GM19452 (cell line): ENCODE data around the gene RAB22A.

Experiments
- ATAC-seq: cut with Tn5 transposase; IDR thresholded peaks from one replicate; pipeline ENCODE4 v1.9.1; 2021; ENCODE audit not compliant: unreplicated experiment

Gene RAB22A

DNA sequence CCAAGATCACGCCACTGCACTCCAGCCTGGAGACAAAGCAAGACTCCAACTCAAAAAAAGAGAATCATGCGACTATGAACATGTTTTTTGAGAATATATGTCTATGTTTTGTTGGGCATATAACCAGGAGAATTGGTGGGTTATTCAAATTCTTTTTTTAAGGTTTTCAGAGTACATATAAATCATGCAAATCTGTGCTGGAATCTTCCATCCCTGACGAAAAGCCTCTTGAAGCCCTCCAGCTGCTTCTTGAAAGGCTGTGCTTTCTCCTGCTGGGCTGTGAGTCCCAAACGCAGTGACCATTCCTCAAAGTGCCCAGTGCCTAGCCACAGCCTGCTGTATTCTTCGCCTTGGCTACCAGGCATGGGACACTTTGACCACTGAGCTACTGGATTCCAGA lies 9.2 kb upstream of the RAB22A start:
- no peak for ATAC-seq

DNA sequence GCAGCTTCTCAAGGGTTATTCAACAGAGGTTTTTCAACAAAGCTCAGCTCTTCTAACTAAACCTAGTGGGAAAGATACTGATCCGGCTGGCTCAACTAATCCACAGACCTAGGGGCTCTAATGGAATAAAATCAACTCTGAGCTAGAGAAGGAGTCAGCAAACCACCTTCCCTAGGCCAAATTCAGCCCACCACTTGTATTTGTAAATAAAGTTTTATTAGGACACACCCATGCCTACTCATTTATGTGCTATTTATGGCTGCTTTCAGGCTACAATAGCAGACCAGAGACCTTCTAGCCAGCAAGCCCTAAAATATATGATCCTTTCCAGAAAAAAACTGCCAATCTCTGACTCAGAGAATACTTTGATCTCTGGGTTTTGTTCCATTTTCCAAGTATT lies 6.0 kb upstream of the RAB22A start:
- no peak for ATAC-seq

DNA sequence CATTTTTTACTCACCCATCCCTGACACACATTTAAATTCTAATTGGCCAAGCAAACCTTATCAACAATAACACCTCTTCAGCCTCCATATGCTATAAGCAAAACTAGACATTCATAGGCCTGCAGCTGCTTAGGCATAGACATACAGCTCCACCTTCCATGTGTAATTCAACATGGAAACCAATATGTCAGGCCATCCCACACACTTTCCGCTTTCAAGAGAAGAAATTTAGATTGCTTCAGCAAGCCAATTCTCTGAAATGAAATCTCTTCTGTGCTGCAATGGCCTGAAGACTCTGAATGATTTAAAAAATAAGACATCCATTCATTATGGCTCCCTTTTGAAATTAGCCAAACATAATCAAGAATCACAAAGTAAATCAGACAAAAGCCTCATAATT lies 4.5 kb upstream of the RAB22A start:
- ATAC-seq = no peak

DNA sequence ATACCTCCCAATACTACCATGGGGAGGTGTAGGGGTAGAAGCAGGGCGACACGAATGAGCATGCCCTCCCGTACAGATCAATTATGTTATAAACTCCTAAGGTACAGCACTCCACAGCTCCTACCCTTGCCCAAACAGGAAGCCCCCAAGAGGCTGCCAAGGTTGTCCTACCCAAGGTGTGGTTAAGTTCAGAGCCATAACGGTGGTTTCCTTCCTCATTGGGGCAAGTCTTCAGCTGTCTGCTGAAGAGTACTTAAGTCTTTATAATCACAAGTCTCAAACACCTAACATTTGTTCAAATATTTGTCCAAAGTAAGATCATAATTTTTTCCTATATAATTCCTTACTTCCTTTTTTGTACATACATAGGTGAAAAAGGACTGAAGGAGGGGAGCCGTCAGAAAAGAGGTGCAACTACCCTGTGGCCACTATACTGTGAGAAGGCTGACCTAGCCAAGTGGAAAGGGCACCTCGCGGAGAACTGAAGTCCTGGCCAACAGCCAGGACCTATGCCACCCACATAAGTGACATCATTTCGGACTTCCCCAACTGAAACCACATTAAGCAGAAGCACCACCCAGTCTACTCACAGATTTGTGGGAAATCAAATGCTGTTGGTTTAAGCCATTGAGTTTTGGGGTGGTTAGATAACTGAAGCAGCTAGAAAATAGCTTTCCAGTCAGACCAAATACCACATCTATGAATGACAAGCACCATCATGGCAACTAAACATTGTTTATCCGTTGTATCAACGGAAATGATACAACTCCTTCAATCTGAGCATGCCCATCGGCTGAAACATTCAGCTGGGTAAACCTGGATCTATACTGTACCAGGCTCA lies 2.9 kb upstream of the RAB22A start:
- peak; percentile 35 for ATAC-seq

DNA sequence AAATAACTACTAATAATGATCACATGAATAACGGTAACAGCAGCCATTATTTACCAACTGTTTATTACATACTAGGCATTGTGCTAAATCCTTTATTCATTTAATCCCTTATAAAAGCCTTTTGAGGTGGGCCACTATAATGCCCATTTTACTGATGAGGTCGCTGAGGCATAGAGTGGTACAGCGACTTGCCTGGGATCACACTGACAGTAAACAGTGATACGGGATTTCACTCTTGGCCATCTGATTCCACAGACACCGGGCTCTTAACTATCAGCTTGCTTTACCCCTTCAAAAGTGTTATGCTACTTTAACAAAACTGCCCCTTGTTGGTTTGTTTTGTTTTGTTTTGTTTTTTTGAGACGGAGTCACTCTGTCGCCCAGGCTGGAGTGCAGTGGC lies 2.2 kb upstream of the RAB22A start:
- no peak for ATAC-seq

- no peak for ATAC-seq
Observed at GRCh38 chr20:58308290-58308679, 1.2 kb upstream of the RAB22A start.

DNA sequence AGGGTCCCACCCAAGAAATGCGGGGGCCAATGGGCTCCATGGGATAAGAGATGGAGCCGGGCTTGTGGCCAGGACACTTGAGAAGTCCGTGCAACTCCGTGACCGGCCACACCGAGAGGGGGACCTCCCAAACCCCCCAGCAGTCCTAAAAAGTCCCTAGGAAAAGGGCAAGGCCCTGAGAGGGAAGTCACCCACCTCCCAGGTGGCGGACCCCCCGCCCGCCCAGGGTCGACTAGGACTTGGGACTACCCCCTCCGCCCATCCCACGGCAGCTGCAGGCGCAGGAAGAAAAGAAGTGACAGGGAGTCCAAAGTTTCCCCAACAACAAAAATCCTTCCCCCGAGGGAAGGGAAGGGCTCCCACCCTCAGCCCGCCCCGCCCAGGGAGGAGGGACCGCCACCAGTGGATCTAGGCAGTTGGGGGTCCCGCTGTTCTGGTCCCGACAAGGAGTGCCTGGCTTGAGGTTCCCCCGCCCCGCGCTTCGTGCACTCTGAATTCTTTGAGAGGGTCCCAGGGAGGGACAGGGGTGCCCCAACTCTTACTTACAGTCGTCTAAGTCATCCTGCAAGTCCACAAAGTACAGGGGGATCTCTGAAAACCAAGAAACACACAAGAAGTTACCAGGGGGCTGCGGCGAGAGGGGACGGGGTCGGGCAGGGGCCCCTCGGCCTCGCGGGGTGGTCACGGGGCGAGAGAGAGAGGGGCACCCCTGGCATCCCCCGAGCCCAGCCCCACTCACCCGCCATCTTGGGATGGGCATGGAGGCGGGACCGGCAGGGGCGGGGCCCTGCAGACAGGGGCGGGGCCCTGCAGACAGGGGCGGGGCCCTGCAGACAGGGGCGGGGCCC lies 611 bp upstream of the RAB22A start:
- peak; percentile 49 for ATAC-seq

DNA sequence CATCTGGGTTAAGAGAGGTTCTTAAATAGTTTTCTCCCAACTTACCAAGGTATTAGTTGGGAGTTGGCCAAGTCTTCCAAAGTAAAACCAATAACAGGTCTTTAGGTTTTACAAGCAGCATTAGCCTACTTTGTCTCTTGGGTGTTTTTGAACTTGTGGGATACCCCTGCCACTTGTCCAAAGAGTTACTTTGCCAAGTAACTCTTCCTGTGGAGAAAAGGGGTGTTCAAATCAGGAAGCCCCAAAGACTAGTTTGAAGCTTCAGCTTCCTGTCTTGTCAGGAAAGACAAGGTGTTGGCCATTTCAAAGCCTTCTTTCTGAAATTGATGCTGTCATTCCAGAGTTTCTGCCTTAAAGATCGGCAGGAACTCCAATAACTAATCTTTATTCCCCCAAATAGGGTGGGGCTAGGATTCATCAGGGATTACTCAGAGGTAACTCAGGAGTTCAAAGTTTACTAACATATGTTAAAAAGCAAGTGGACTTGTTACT lies 822 bp downstream of the RAB22A start:
- no peak for ATAC-seq

DNA sequence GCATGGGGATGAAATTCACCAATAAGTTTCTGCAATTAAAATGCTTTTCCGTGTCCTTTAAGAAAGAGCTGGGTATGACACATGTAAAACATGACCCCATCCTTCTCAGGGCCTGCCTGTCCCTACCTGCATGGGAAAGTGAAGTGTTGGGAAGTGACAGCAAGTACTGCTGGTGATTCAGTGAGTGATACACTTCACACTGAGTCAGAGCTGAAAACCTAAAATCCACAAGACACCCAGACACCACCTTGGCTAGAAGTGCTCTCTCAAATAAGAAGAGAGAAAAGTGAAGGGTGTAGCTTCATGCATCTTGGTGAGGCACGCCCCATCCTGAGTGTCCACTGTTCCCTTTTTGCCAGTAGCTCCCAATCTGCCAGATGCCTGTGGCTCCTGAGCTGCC lies 3.3 kb downstream of the RAB22A start:
- no peak for ATAC-seq

DNA sequence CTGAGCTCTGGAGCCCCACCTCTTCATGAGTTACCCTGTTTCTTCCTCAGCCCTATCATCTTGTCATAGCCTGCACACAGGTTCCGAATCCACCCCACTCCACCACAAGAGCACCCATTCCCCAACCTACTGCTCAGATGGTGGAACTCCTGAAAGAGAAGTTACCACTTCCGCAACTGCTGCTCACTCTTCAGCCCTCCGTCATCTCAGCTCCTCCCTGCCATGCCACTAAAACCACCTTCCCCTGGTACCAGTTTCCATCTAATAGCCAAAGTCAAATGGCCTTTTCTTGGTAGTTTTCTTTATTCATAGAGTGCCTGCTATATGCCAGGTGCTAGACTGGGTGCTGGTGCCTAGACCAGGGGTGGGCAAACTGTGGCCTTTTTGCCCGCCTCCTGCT lies 3.9 kb downstream of the RAB22A start:
- ATAC-seq = no peak

DNA sequence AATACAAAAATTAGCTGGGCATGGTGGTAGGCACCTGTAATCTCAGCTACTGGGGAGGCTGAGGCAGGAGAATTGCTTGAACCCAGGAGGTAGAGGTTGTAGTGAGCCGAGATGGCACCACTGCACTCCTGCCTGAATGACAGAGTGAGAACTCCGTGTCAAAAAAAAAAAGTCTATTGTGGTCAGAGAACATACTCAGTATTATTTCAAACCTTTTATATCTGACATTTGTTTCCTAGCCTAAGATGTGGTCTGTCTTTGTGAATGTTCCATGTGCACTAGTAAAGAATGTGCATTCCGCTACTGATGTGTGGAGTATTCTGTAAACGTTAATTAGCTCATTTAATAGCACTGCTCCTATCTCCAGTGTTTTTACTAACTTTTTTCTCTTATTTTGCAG lies 11.7 kb downstream of the RAB22A start:
- ATAC-seq = no peak

DNA sequence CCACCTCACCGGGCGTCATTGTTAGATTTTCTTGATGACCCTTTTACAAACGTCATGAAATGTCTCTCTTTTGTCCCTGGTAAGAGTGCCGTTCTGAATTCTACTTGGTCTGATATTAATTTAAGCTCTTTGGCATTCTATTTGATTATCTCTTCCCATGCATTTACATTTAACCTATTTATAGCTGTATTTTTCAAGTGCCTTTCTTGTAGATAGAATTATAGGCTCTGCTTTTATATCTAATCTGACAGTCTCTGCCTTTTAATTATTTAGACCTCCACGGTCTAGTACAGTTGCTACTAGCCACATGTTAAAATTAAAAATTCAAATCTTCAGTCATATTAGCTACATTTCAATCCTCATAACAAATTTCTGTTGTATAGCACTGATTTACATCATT lies 12.6 kb downstream of the RAB22A start:
- no peak for ATAC-seq

GRCh38 chr20:58325912-58326311 lies 16.4 kb downstream of the RAB22A start:
- no peak for ATAC-seq

GRCh38 chr20:58327211-58327610 lies 17.7 kb downstream of the RAB22A start:
- ATAC-seq = no peak

- no peak for ATAC-seq
Observed at GRCh38 chr20:58328836-58329235, 19.3 kb downstream of the RAB22A start.

GRCh38 chr20:58329711-58330110 lies 20.2 kb downstream of the RAB22A start:
- ATAC-seq = no peak

DNA sequence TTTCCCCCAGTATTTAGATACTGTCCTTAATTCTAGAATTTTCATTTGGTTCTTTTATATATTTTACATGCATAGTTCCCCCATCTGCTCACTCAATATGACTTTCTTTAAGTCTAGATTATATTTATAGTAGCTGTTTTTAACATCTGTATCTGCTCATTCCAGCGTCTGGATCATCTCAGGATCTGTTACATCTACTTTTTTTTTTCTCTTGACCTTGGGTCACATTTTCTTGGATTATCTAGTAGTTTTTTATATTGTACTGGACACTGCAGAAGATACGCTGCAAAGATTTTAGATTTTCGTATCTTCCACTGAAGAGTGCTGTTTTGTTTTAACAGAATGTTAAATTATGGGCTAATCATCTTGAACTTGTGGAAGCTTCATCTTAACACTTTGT lies 20.7 kb downstream of the RAB22A start:
- ATAC-seq = no peak

- ATAC-seq = no peak
Observed at GRCh38 chr20:58330687-58331086, 21.2 kb downstream of the RAB22A start.

DNA sequence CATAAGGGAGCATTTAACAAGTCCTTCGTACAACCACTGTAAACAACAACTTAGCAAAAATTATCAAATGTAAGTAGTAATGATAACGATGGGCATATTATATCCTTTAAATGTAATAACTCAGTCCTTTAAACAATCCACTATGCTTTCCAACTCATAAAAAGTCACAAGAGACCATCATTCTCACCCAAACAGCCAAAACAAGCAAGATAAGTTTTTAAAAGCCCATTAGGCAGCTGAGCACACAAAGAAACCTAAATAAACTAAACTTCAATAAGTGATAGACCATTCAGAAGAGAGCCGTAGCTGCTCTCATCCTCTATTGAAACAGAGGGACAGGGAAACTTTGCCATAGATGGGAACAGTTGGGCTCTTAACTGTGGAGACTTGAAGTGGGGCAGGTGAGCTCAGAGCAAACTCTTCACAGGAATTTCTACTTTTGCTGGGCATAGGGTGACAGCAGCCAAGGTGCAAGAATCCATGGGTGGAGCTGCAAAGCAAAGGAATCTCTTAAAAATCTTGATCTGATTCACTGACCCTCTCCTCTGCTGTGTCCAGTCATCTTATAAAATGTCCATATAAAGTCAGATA lies 22.5 kb downstream of the RAB22A start:
- ATAC-seq = no peak

- ATAC-seq = no peak
Observed at GRCh38 chr20:58339741-58340140, 30.2 kb downstream of the RAB22A start.

GRCh38 chr20:58340151-58340550 lies 30.6 kb downstream of the RAB22A start:
- ATAC-seq = no peak

DNA sequence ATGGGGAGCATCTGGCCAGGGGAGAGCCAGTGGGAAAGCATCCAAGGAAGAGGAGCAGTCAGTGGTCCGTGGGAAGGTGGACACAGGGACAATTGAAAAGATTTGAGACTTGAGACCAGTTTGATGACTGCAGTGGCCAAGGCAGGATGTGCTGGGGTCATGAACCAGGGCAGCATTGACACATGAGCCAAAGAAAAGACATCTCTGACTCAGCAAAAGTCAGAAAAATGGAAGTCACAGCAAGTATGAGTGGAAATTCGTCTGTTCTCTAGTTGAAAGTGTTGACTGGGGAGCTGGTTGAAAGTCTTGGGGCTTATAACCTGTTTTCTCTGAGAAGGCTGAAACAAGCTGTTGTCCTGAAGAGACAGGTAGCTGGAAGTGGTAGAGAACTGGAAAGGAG lies 31.3 kb downstream of the RAB22A start:
- ATAC-seq = no peak
